GM21423 (cell line): ENCODE data around the gene TBPL2.
A peak's percentile ranks its signal among the peaks of the same experiment; 100 is the strongest.
"Not testable (repeated sequence)": the region's sequence is repeated elsewhere in the genome, so short reads cannot be mapped to it uniquely, and the experiment has no call there.

Experiments
- ATAC-seq: cut with Tn5 transposase; IDR thresholded peaks from one replicate; pipeline ENCODE4 v1.9.1; 2021; ENCODE audit warnings: mild to moderate bottlenecking, moderate library complexity; ENCODE audit not compliant: unreplicated experiment

The TBPL2 gene

GRCh38 chr14:55441286-55441685, 870 bp upstream of the TBPL2 start:
- ATAC-seq, result no peak

- no peak for ATAC-seq
Measured at GRCh38 chr14:55438066-55438683, 2.2 kb downstream of the TBPL2 start.

- ATAC-seq, result no peak
Measured at GRCh38 chr14:55436931-55437330, 3.5 kb downstream of the TBPL2 start.

- ATAC-seq, result no peak
Measured at GRCh38 chr14:55436519-55436918, 3.9 kb downstream of the TBPL2 start.

GRCh38 chr14:55434805-55435174, 5.6 kb downstream of the TBPL2 start:
- no peak for ATAC-seq

GRCh38 chr14:55433880-55434804, 6.3 kb downstream of the TBPL2 start:
- ATAC-seq, result no peak

GRCh38 chr14:55432628-55433027, 7.8 kb downstream of the TBPL2 start:
- ATAC-seq, result no peak

- peak; percentile 70 for ATAC-seq
Measured at GRCh38 chr14:55430024-55430690, 10.3 kb downstream of the TBPL2 start.

GRCh38 chr14:55427439-55427838, 13.0 kb downstream of the TBPL2 start:
- no peak for ATAC-seq

GRCh38 chr14:55426891-55427290, 13.5 kb downstream of the TBPL2 start:
- ATAC-seq, result no peak

- no peak for ATAC-seq
Measured at GRCh38 chr14:55425091-55425490, 15.3 kb downstream of the TBPL2 start.

GRCh38 chr14:55423969-55424368, 16.4 kb downstream of the TBPL2 start:
- no peak for ATAC-seq

GRCh38 chr14:55422338-55422737, 18.1 kb downstream of the TBPL2 start:
- not testable (repeated sequence) for ATAC-seq

GRCh38 chr14:55419663-55420062, 20.8 kb downstream of the TBPL2 start:
- ATAC-seq, result no peak

- ATAC-seq, result no peak
Measured at GRCh38 chr14:55418411-55418810, 22.0 kb downstream of the TBPL2 start.

GRCh38 chr14:55417955-55418354, 22.5 kb downstream of the TBPL2 start:
- ATAC-seq, result no peak

GRCh38 chr14:55416866-55417265, 23.6 kb downstream of the TBPL2 start:
- no peak for ATAC-seq

GRCh38 chr14:55414551-55414950, 25.9 kb downstream of the TBPL2 start:
- no peak for ATAC-seq

- ATAC-seq, result no peak
Measured at GRCh38 chr14:55412676-55413075, 27.7 kb downstream of the TBPL2 start.

- peak; percentile 94 for ATAC-seq
Measured at GRCh38 chr14:55411426-55412389, 28.7 kb downstream of the TBPL2 start, which contains the start of gene ATG14. TSS of gene ATG14 (minus strand) at chr14:55411830. CDS start at chr14:55411822, 8 bp downstream.
